ENCODE data around the gene CD9. TPM values are rescaled to one million over a fixed set of nuclear protein-coding genes. Genes with fewer than 3 reads are reported as not detected.

Gene CD9
- total and polyA plus RNA-seq, 12 donors: 14.9 to 461 (median 276) TPM

DNA sequence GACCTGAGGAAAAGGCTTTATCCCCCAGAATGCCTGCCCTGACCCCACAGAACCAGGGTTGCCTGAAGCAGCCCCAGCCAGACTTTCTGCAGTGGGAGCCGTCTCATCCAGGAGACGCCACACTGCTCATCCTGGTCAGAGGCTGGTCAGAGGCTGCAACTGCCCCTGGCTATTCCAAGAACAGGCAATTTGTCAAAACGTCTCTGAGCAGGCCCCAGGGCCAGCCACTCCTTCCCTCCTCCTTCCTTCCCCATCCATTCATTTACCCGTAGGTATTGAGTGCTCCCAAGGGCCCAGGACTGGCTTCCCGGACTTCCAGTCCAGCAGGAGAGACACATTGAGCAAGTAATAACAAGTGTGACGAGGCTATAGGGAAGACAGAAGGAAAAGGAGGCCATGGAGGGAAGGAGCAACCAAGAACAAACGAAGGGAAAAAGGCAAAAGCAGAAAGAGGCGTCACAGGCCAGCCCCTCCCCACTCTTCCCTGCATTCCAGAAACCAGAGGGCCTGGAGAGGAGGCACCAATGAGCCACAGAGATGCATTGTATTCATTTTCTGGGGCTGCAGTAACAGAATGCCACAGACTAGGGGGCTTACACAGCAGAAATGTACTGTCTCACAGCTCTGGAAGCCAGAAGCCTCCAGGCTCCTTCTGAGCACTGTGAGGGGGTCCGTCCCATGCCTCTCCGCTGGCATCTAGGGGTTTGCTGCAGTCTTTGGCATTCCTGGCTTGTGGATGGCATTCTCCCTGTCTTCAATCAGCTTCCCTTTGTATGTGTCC lies 21.0 kb upstream of the CD9 start:
- H3K9me3 ChIP-seq (replicated peaks in 1 of 3): no peaks in the 10 kb centered on the region
- H3K36me3 ChIP-seq (replicated peaks in 1 of 2): no peaks in the 10 kb centered on the region
- H3K27ac ChIP-seq: peak overlapping the region in 3 of 5 donors; percentile 26 to 90 (median 71)
- H3K4me1 ChIP-seq (replicated peaks in 1 of 2): peaks cover 5 to 45% of the 10 kb centered on the region in 2 donors
- DNase-seq: no peak
- H3K4me3 ChIP-seq: no peak overlapping the region
- 64 to 77% (median 68%) methylated on average over 9 to 10 of the region's 10 CpGs for WGBS, 4 donors
- intact Hi-C loops (cut with DNase I): loop anchor here in 1 of 2 donors (5.0 kb wide), 1 partner anchor 107 kb away; no protein-coding TSS in a partner anchor
- no peaks in the 10 kb centered on the region for H3K27me3 ChIP-seq
- TF ChIP-seq POLR2A (IDR thresholded peaks at IDR 0.05): no peak
- TF ChIP-seq, protein P1, sequence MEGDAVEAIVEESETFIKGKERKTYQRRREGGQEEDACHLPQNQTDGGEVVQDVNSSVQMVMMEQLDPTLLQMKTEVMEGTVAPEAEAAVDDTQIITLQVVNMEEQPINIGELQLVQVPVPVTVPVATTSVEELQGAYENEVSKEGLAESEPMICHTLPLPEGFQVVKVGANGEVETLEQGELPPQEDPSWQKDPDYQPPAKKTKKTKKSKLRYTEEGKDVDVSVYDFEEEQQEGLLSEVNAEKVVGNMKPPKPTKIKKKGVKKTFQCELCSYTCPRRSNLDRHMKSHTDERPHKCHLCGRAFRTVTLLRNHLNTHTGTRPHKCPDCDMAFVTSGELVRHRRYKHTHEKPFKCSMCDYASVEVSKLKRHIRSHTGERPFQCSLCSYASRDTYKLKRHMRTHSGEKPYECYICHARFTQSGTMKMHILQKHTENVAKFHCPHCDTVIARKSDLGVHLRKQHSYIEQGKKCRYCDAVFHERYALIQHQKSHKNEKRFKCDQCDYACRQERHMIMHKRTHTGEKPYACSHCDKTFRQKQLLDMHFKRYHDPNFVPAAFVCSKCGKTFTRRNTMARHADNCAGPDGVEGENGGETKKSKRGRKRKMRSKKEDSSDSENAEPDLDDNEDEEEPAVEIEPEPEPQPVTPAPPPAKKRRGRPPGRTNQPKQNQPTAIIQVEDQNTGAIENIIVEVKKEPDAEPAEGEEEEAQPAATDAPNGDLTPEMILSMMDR (IDR thresholded peaks at IDR 0.05): no peak

DNA sequence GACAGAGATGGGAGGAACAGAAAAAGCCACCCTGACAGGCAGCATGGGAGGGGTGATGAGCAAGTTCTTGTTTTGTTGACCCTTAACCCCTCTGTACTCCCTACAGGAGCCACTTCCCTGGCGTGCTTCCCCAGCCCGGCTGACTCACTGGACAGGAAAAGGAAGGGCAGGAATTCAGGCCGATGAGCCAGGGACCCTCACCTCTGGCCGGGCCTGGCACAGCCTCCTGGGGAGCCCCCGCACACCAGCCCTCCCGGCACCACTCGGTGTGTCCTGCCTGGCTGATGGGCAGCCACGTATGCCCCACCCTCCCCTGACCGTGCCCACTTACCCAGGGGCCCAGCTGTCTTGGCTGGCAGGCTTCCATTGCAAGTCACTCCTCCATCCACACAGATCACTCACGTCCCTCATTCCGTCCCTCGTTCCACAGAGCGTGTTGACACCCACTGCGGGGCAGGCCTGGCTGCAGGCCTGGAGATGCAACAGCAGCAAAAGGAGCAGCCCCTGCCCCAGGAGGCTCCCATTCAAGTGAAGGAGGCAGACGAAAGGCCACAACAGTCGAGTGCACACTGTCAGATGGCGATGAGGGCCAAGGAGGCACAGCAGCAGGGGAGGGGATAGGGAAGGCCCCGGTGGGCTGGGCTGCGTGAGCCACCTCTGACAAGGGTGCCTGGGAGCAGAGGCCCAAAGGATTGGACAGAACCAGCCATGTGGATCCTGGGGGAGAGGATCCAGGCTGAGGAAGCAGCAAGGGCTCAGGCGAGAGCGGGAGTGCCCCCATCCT lies 19.7 kb upstream of the CD9 start:
- Histone ChIP-seq H3K27ac (peak overlapping the region in 4 of 5 donors; percentile 26 to 90 (median 52)), H3K4me3 (no peak overlapping the region), H3K4me1 (replicated peaks in 1 of 2) (peaks cover 5 to 45% of the 10 kb centered on the region in 2 donors), H3K36me3 (replicated peaks in 1 of 2) (no peaks in the 10 kb centered on the region), H3K9me3 (replicated peaks in 1 of 3) (no peaks in the 10 kb centered on the region), H3K27me3 (no peaks in the 10 kb centered on the region)
- TF ChIP-seq, protein P1 (IDR thresholded peaks at IDR 0.05): no peak
- no peak for TF ChIP-seq POLR2A (IDR thresholded peaks at IDR 0.05)
- intact Hi-C loops (cut with DNase I): no loop called here
- DNase-seq: peak in 6 of 7 donors; percentile 66 to 85 (median 75)
- WGBS, 4 donors: 53 to 78% (median 56%) methylated on average over 17 to 21 of the region's 21 CpGs

DNA sequence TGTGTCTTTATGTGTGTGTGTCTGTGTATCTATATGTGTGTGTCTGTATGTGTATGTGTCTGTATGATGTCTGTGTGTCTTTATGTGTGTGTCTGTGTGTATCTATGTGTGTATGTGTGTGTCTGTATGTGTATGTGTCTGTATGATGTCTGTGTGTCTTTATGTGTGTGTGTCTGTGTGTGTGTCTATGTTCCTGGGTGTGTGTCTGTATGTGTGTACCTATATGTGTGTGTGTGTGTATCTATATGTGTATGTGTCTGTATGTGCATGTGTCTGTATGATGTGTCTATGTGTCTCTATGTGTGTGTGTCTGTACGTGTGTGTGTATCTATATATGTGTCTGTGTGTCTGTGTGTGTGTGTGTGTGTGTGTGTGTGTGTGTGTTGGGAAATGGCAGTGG lies 19.0 kb upstream of the CD9 start:
- Histone ChIP-seq H3K4me3 (no peak overlapping the region), H3K27me3 (no peaks in the 10 kb centered on the region), H3K36me3 (replicated peaks in 1 of 2) (no peaks in the 10 kb centered on the region), H3K27ac (peak overlapping the region in 2 of 5 donors; percentile 26 to 90), H3K4me1 (replicated peaks in 1 of 2) (peaks cover 5 to 45% of the 10 kb centered on the region in 2 donors), H3K9me3 (replicated peaks in 1 of 3) (no peaks in the 10 kb centered on the region)
- no peak for TF ChIP-seq POLR2A (IDR thresholded peaks at IDR 0.05)
- TF ChIP-seq, protein P1 (IDR thresholded peaks at IDR 0.05): no peak
- intact Hi-C loops (cut with DNase I): no loop called here
- 50 to 83% (median 61%) methylated on average over 1 of the region's 1 CpG for WGBS, 4 donors
- DNase-seq: no peak

DNA sequence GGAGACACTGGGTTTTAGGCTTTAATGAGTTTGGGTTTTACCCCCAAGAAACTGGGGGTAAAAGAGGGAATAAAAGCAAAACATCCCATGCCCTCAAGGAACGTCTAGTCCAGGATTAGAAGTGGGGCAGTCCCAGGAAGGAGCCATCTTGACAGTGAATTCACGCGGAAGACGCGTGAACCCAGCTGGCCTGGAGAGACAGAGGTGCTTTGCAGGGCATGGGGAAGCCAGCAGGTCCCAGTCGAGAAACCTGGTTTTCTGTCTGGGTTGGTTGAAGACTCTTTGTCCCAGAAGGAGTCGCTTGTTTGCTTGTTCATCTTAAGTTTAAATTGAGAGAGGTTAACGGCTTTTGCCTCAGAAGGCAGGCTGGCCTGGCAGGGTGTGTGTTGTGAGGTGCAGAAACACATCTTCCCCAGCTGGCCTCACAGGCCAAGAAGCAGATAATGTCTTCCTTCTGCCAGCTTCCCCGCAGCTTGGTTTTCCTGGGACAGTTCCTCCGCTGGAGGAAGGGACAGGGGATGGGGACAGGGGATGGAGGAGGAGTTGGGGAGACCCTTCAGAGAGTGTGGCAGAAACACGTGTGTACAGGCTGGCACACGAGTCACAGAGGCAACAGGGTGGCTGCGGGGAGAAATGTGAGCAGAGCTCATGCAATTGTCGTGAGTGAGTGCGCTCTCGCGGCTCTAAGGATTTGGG lies 18.5 kb upstream of the CD9 start:
- 64 to 72% (median 69%) methylated on average over 17 of the region's 17 CpGs for WGBS, 4 donors
- Histone ChIP-seq H3K27me3 (no peaks in the 10 kb centered on the region), H3K9me3 (replicated peaks in 1 of 3) (no peaks in the 10 kb centered on the region), H3K4me3 (no peak overlapping the region), H3K4me1 (replicated peaks in 1 of 2) (peaks cover 5 to 45% of the 10 kb centered on the region in 2 donors), H3K27ac (peak overlapping the region in 3 of 5 donors; percentile 3 to 90 (median 57)), H3K36me3 (replicated peaks in 1 of 2) (no peaks in the 10 kb centered on the region)
- no peak for DNase-seq
- intact Hi-C loops (cut with DNase I): no loop called here
- TF ChIP-seq, protein P1 (IDR thresholded peaks at IDR 0.05): no peak
- no peak for TF ChIP-seq POLR2A (IDR thresholded peaks at IDR 0.05)
